GM12801 (cell line): ENCODE measurements around the gene CCNQ.

Source experiments
- CTCF ChIP-seq: IDR thresholded peaks from one replicate; pipeline ENCODE4 v1.5.1; 2011; ENCODE audit warnings: control low read depth; ENCODE audit not compliant: insufficient read length; ENCODE audit errors: extremely low read depth

CCNQ gene

GRCh38 chrX:153557618-153558355 lies 41.2 kb downstream of the CCNQ start:
- no peak for TF ChIP-seq CTCF

GRCh38 chrX:153556767-153557166 lies 42.2 kb downstream of the CCNQ start:
- TF ChIP-seq CTCF = no peak

- TF ChIP-seq CTCF = no peak
Measured at GRCh38 chrX:153554519-153555167, 44.3 kb downstream of the CCNQ start.

GRCh38 chrX:153551135-153551534 lies 47.8 kb downstream of the CCNQ start:
- no peak for TF ChIP-seq CTCF

- TF ChIP-seq CTCF = no peak
Measured at GRCh38 chrX:153549807-153550206, 49.1 kb downstream of the CCNQ start.

GRCh38 chrX:153549231-153549630 lies 49.7 kb downstream of the CCNQ start:
- no peak for TF ChIP-seq CTCF

GRCh38 chrX:153547195-153547594 lies 51.7 kb downstream of the CCNQ start:
- no peak for TF ChIP-seq CTCF
